Measurements from ENCODE around the gene KCNJ6. TPM values are rescaled to one million over a fixed set of nuclear protein-coding genes. Genes with fewer than 3 reads are reported as not detected.

Gene KCNJ6
- total RNA-seq, 1 experiment from 2014 or later: not detected

- ChIA-PET POLR2A (no interaction called here), CTCF (no interaction called here)
- no peaks in the 10 kb centered on the region for H3K4me1 ChIP-seq
- H3K9me3 Mint-ChIP-seq (ENCODE audit: unreplicated experiment): no peaks in the 10 kb centered on the region
- no peaks in the 10 kb centered on the region for H3K36me3 ChIP-seq (ENCODE audit: control insufficient read depth, insufficient read depth, low read length)
- no peaks in the 10 kb centered on the region for H3K4me1 Mint-ChIP-seq (ENCODE audit: low read depth, unreplicated experiment)
- no peaks in the 10 kb centered on the region for H3K27me3 ChIP-seq (replicated peaks; ENCODE audit: control insufficient read depth, insufficient read depth, low read length)
- H3K27ac Mint-ChIP-seq (ENCODE audit: unreplicated experiment): no peak overlapping the region
- DNase-seq: no peak
- H3K4me3 Mint-ChIP-seq (ENCODE audit: unreplicated experiment): no peak overlapping the region
- no peak for TF ChIP-seq CTCF (IDR thresholded peaks at IDR 0.05; ENCODE audit: insufficient read depth in 1 of 2, low read depth in 1 of 2, low read length in 1 of 2, severe bottlenecking in 1 of 2, unreplicated experiment in 1 of 2)
- peaks cover 16% of the 10 kb centered on the region for H3K27me3 Mint-ChIP-seq (ENCODE audit: insufficient read depth, unreplicated experiment)
- no TSS peak for BruUV-seq (replicated peaks)
- no peaks in the 10 kb centered on the region for H3K36me3 Mint-ChIP-seq (ENCODE audit: insufficient read depth, unreplicated experiment)
- intact Hi-C loops (cut with micrococcal nuclease; ENCODE audit: unreplicated experiment): no loop called here
- H3K4me3 ChIP-seq (ENCODE audit: low read depth, low read length): no peak overlapping the region
- no peaks in the 10 kb centered on the region for H3K9me3 ChIP-seq
These were observed 51.1 kb downstream of the KCNJ6 start for GRCh38 chr21:37865156-37865555.

GRCh38 chr21:37863842-37864241, 52.4 kb downstream of the KCNJ6 start:
- CTCF ChIA-PET: no interaction called here

GRCh38 chr21:37862536-37862935, 53.7 kb downstream of the KCNJ6 start:
- Mint-ChIP-seq H3K27ac (ENCODE audit: unreplicated experiment) (no peak overlapping the region), H3K27me3 (ENCODE audit: insufficient read depth, unreplicated experiment) (peaks cover 20% of the 10 kb centered on the region), H3K4me1 (ENCODE audit: low read depth, unreplicated experiment) (no peaks in the 10 kb centered on the region), H3K9me3 (ENCODE audit: unreplicated experiment) (no peaks in the 10 kb centered on the region), H3K36me3 (ENCODE audit: insufficient read depth, unreplicated experiment) (no peaks in the 10 kb centered on the region), H3K4me3 (ENCODE audit: unreplicated experiment) (no peak overlapping the region)
- TF ChIP-seq CTCF (IDR thresholded peaks at IDR 0.05; ENCODE audit: insufficient read depth in 1 of 2, low read depth in 1 of 2, low read length in 1 of 2, severe bottlenecking in 1 of 2, unreplicated experiment in 1 of 2): no peak
- peak; percentile 18 to 41 for DNase-seq
- no TSS peak for BruUV-seq (replicated peaks)
- intact Hi-C loops (cut with micrococcal nuclease; ENCODE audit: unreplicated experiment): no loop called here
- Histone ChIP-seq H3K36me3 (ENCODE audit: control insufficient read depth, insufficient read depth, low read length) (no peaks in the 10 kb centered on the region), H3K4me1 (no peaks in the 10 kb centered on the region), H3K4me3 (ENCODE audit: low read depth, low read length) (no peak overlapping the region), H3K27me3 (replicated peaks; ENCODE audit: control insufficient read depth, insufficient read depth, low read length) (no peaks in the 10 kb centered on the region), H3K9me3 (no peaks in the 10 kb centered on the region)
- CTCF ChIA-PET: no interaction called here
- POLR2A ChIA-PET: no interaction called here

More at GRCh38 chr21:37863842-37864241, 52.4 kb downstream of the KCNJ6 start:
- no peaks in the 10 kb centered on the region for H3K27me3 ChIP-seq (replicated peaks; ENCODE audit: control insufficient read depth, insufficient read depth, low read length)
- no peaks in the 10 kb centered on the region for H3K4me1 ChIP-seq
- H3K27me3 Mint-ChIP-seq (ENCODE audit: insufficient read depth, unreplicated experiment): peaks cover 18% of the 10 kb centered on the region
- no peak overlapping the region for H3K27ac Mint-ChIP-seq (ENCODE audit: unreplicated experiment)
- H3K4me1 Mint-ChIP-seq (ENCODE audit: low read depth, unreplicated experiment): no peaks in the 10 kb centered on the region
- H3K9me3 Mint-ChIP-seq (ENCODE audit: unreplicated experiment): no peaks in the 10 kb centered on the region
- no peak overlapping the region for H3K4me3 Mint-ChIP-seq (ENCODE audit: unreplicated experiment)
- no peaks in the 10 kb centered on the region for H3K36me3 ChIP-seq (ENCODE audit: control insufficient read depth, insufficient read depth, low read length)
- intact Hi-C loops (cut with micrococcal nuclease; ENCODE audit: unreplicated experiment): no loop called here
- DNase-seq: no peak
- no peaks in the 10 kb centered on the region for H3K9me3 ChIP-seq
- no TSS peak for BruUV-seq (replicated peaks)
- POLR2A ChIA-PET: no interaction called here
- H3K36me3 Mint-ChIP-seq (ENCODE audit: insufficient read depth, unreplicated experiment): no peaks in the 10 kb centered on the region
- TF ChIP-seq CTCF (IDR thresholded peaks at IDR 0.05; ENCODE audit: insufficient read depth in 1 of 2, low read depth in 1 of 2, low read length in 1 of 2, severe bottlenecking in 1 of 2, unreplicated experiment in 1 of 2): no peak
- H3K4me3 ChIP-seq (ENCODE audit: low read depth, low read length): no peak overlapping the region

All from Caco-2 (cell line).